OCI-LY1 (cell line): ENCODE results near the gene EYS.

Experiments
- H2AFZ ChIP-seq: fragments of 200-600 bp; sonication (generic), shearing (Covaris generic); 2 replicates; pipeline ENCODE4 v1.6.0; 2014; ENCODE audit warnings: antibody characterized with exemption, mild to moderate bottlenecking, low read length
- H3F3A ChIP-seq: fragments of 200-600 bp; sonication (generic), shearing (Covaris generic); 2 replicates; pipeline ENCODE4 v1.6.0; 2014; ENCODE audit warnings: mild to moderate bottlenecking, antibody characterized with exemption, low read length, moderate library complexity; ENCODE audit not compliant: insufficient read depth
- H3K27ac ChIP-seq: fragments of 200-600 bp; sonication (generic); 2 replicates; pipeline ENCODE4 v1.5.1; 2014; ENCODE audit warnings: low read length, mixed run types, mild to moderate bottlenecking, low read depth; ENCODE audit not compliant: poor library complexity, severe bottlenecking
- H3K27me3 ChIP-seq: fragments of 200-600 bp; sonication (generic); 2 replicates; pipeline ENCODE4 v1.6.0; 2014; ENCODE audit warnings: antibody characterized with exemption, mild to moderate bottlenecking, low read length, moderate library complexity; ENCODE audit not compliant: insufficient read depth
- H3K36me3 ChIP-seq: fragments of 200-600 bp; sonication (generic); 2 replicates; pipeline ENCODE4 v1.6.1; 2014; ENCODE audit warnings: mild to moderate bottlenecking, antibody characterized with exemption, low read length, moderate library complexity, mixed read lengths; ENCODE audit not compliant: insufficient read depth
- H3K4me1 ChIP-seq: fragments of 200-600 bp; sonication (generic); 2 replicates; pipeline ENCODE4 v1.5.1; 2014; ENCODE audit warnings: mild to moderate bottlenecking, low read length, moderate library complexity; ENCODE audit not compliant: insufficient read depth, severe bottlenecking
- H3K4me2 ChIP-seq: fragments of 200-600 bp; sonication (generic), shearing (Covaris generic); 2 replicates; pipeline ENCODE4 v1.6.1; 2014; ENCODE audit warnings: low read length
- H3K4me3 ChIP-seq: fragments of 200-600 bp; sonication (generic); 2 replicates; pipeline ENCODE4 v1.5.1; 2014; ENCODE audit warnings: low read length, low read depth, mild to moderate bottlenecking, mixed read lengths; ENCODE audit not compliant: poor library complexity, severe bottlenecking
- H3K79me2 ChIP-seq: fragments of 200-600 bp; shearing (Covaris generic); 2 replicates; pipeline ENCODE4 v1.6.1; 2016; ENCODE audit warnings: mixed run types, low read length, mixed read lengths; ENCODE audit not compliant: insufficient read depth
- H3K9ac ChIP-seq: fragments of 200-600 bp; sonication (generic), shearing (Covaris generic); 2 replicates; pipeline ENCODE4 v1.6.1; 2014; ENCODE audit warnings: mild to moderate bottlenecking, low read length, mixed read lengths
- H3K9me2 ChIP-seq: fragments of 200-600 bp; sonication (generic), shearing (Covaris generic); 2 replicates; pipeline ENCODE4 v1.6.1; 2014; ENCODE audit warnings: low read depth, mild to moderate bottlenecking, low read length, mixed read lengths
- H3K9me3 ChIP-seq: fragments of 200-600 bp; shearing (Covaris generic); 2 replicates; pipeline ENCODE4 v1.6.1; 2014; ENCODE audit warnings: low read length, mixed read lengths
- H4K20me1 ChIP-seq: fragments of 200-600 bp; sonication (generic), shearing (Covaris generic); 2 replicates; pipeline ENCODE4 v1.6.0; 2016; ENCODE audit warnings: mild to moderate bottlenecking, low read length; ENCODE audit not compliant: insufficient read depth
- CTCF ChIP-seq: fragments of 200-600 bp; sonication (generic), shearing (Covaris generic); IDR thresholded peaks from 2 replicates; pipeline ENCODE4 v1.5.1; 2017; ENCODE audit warnings: mild to moderate bottlenecking, antibody characterized with exemption, low read length, moderate library complexity, mixed read lengths
- EZH2 ChIP-seq: fragments of 200-600 bp; sonication (generic), shearing (Covaris generic); IDR thresholded peaks from 2 replicates; pipeline ENCODE4 v1.8.0; 2017; ENCODE audit warnings: borderline replicate concordance, mixed run types, mild to moderate bottlenecking, antibody characterized with exemption, low read length, moderate library complexity, mixed read lengths

EYS gene

GRCh38 chr6:64064919-64065318 is 1642.1 kb downstream of the EYS start:
- Histone ChIP-seq H3K27ac (no peak overlapping the region), H3F3A (no peaks in the 10 kb centered on the region), H3K9me2 (no peaks in the 10 kb centered on the region), H3K36me3 (no peaks in the 10 kb centered on the region), H3K4me1 (no peaks in the 10 kb centered on the region), H2AFZ (no peak overlapping the region), H4K20me1 (no peaks in the 10 kb centered on the region), H3K4me3 (no peak overlapping the region), H3K9ac (no peak overlapping the region), H3K27me3 (no peaks in the 10 kb centered on the region), H3K79me2 (no peaks in the 10 kb centered on the region), H3K9me3 (no peaks in the 10 kb centered on the region), H3K4me2 (no peak overlapping the region)
- TF ChIP-seq EZH2 (no peak), CTCF (no peak)

DNA sequence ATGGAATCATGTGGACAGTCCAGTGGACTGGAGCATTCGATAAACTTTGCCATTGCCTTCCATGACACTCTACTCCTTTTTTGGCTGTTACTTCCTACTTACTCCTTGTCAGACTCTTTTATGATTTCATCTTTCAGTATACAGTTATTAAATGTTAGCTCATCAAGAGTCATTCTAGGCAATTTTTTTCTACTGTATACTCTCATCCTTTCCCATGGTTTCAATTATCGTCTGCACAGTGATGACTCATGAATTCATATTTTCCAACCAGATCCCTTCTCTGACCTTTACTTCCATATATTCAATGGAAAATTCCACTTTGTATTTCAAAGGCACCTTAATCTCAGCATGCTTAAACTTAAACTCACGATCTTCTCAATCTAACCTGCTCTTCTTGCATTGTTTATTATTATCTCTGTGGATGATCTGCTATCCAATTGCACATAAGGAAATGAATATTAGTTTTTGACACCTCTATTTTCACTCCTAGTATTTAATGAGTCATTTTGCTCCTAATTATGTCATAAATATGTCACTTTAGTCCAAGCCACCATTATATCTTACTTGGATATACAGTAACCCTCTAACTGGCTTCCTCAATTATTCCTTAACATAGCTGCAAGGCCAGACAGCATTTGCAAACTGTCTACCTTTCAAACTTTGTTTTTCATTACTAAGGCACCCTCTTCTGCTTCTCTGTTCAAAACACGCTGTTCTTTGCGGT is 1643.9 kb downstream of the EYS start:
- no peaks in the 10 kb centered on the region for H4K20me1 ChIP-seq
- H3K79me2 ChIP-seq: no peaks in the 10 kb centered on the region
- H3K4me1 ChIP-seq: no peaks in the 10 kb centered on the region
- no peaks in the 10 kb centered on the region for H3K9me2 ChIP-seq
- no peaks in the 10 kb centered on the region for H3K36me3 ChIP-seq
- TF ChIP-seq EZH2 (no peak), CTCF (no peak)
- H3K27ac ChIP-seq: no peak overlapping the region
- no peak overlapping the region for H3K4me2 ChIP-seq
- H3F3A ChIP-seq: no peaks in the 10 kb centered on the region
- H3K9me3 ChIP-seq: no peaks in the 10 kb centered on the region
- no peak overlapping the region for H3K9ac ChIP-seq
- no peak overlapping the region for H3K4me3 ChIP-seq
- H2AFZ ChIP-seq: no peak overlapping the region
- no peaks in the 10 kb centered on the region for H3K27me3 ChIP-seq

GRCh38 chr6:64054861-64055260 is 1652.2 kb downstream of the EYS start:
- Histone ChIP-seq H3K4me2 (no peak overlapping the region), H3K4me1 (no peaks in the 10 kb centered on the region), H3K36me3 (no peaks in the 10 kb centered on the region), H3K4me3 (no peak overlapping the region), H2AFZ (no peak overlapping the region), H3K27me3 (no peaks in the 10 kb centered on the region), H3K27ac (no peak overlapping the region), H3K9ac (no peak overlapping the region), H3F3A (no peaks in the 10 kb centered on the region), H3K9me2 (no peaks in the 10 kb centered on the region), H3K9me3 (no peaks in the 10 kb centered on the region), H3K79me2 (no peaks in the 10 kb centered on the region), H4K20me1 (no peaks in the 10 kb centered on the region)
- TF ChIP-seq CTCF: no peak
